HCT116 (cell line): ENCODE results near the gene NTN5. TPM values are rescaled to one million over a fixed set of nuclear protein-coding genes. Genes with fewer than 3 reads are reported as not detected.
A peak's percentile ranks its signal among the peaks of the same experiment; 100 is the strongest.

Experiments
- ATAC-seq: fragments of 200-7000 bp; cut with Tn5 transposase; 2 replicates; pipeline ENCODE4 v1.9.1; 2020; ENCODE audit warnings: mild to moderate bottlenecking, moderate library complexity
- BruUV-seq: library from RNA; stranded (reverse); fragments of 400-500 nt; replicated peaks from 2 replicates; lab custom pipeline; 2021; lab: Mats Ljungman, UMichigan
- CTCF ChIA-PET: fragments of 300-600 bp; sonication (Branson Sonifier 250); formaldehyde crosslinking; loops from one replicate; lab custom pipeline; 2021; ENCODE audit warnings: antibody characterized with exemption; lab: Charles Lee
- POLR2A ChIA-PET: fragments of 300-600, 350-600 bp; sonication (Branson Sonifier 250); formaldehyde crosslinking; loops from one replicate; lab custom pipeline; 2021; ENCODE audit warnings: antibody characterized with exemption; lab: Charles Lee
- RAD21 ChIA-PET, 2 experiments: fragments of 300-600 bp; sonication (Branson Sonifier 250); formaldehyde crosslinking; loops; one replicate each; lab custom pipeline; 2023; ENCODE audit warnings: low total read pairs in 2 of 2; ENCODE audit not compliant: uncharacterized antibody in 2 of 2, unreplicated experiment in 2 of 2, low non-redundant PET in 1 of 2; lab: Charles Lee
- DNase-seq: peaks from one replicate; pipeline ENCODE4 v3.0.0-alpha.2; 2010; ENCODE audit warnings: low read depth, low spot score
- H2AFZ ChIP-seq: fragments of 200-600 bp; shearing (Covaris generic), sonication (generic); 2 replicates; pipeline ENCODE4 v1.6.1; 2017; ENCODE audit warnings: low read depth, mixed run types, mixed read lengths, antibody characterized with exemption, low read length; ENCODE audit not compliant: poor library complexity, severe bottlenecking
- H3K27ac ChIP-seq: 2 replicates; pipeline ENCODE4 v1.5.1; 2012; ENCODE audit warnings: low read depth, low read length
- H3K27me3 ChIP-seq: fragments of 200-600 bp; sonication (generic); 2 replicates; pipeline ENCODE4 v1.6.1; 2016; ENCODE audit warnings: mixed run types, low read length, mixed read lengths; ENCODE audit not compliant: insufficient read depth
- H3K36me3 ChIP-seq, 2 experiments: fragments of 200-500 bp in 1 of 2; fragments of 200-600 bp in 1 of 2; sonication (Bioruptor generic) in 1 of 2; sonication (generic) in 1 of 2; 2 replicates each; pipeline versions ENCODE4 v1.5.1 to v1.6.1; 2014 to 2016; ENCODE audit warnings: low read length in 2 of 2, inconsistent platforms in 1 of 2, mixed read lengths in 1 of 2, mixed run types in 1 of 2; ENCODE audit not compliant: insufficient read depth in 2 of 2, control insufficient read depth in 1 of 2
- H3K4me1 ChIP-seq, 2 experiments: fragments of 200-600 bp in 1 of 2; sonication (generic) in 1 of 2; 2 replicates each; pipeline versions ENCODE4 v1.5.1 to v1.6.1; 2012 to 2017; ENCODE audit warnings: low read length in 2 of 2, inconsistent platforms in 1 of 2, mild to moderate bottlenecking in 1 of 2, mixed read lengths in 1 of 2, mixed run types in 1 of 2, moderate library complexity in 1 of 2; ENCODE audit not compliant: insufficient read depth in 2 of 2, control insufficient read depth in 1 of 2
- H3K4me2 ChIP-seq: fragments of 200-600 bp; sonication (generic); 2 replicates; pipeline ENCODE4 v1.6.1; 2017; ENCODE audit warnings: mixed run types, low read length, mixed read lengths
- H3K4me3 ChIP-seq, 2 experiments: fragments of 200-600 bp in 1 of 2; sonication (generic) in 1 of 2; replicated peaks in 1 of 2; 2 replicates each; pipeline ENCODE4 v1.5.1; 2011 to 2016; ENCODE audit warnings: low read length in 2 of 2, control low read depth in 1 of 2, low read depth in 1 of 2, mild to moderate bottlenecking in 1 of 2, mixed read lengths in 1 of 2, mixed run types in 1 of 2
- H3K79me2 ChIP-seq: fragments of 200-600 bp; sonication (generic); 2 replicates; pipeline ENCODE4 v1.6.1; 2017; ENCODE audit warnings: mild to moderate bottlenecking, mixed run types, low read length, moderate library complexity, mixed read lengths; ENCODE audit not compliant: insufficient read depth
- H3K9ac ChIP-seq: fragments of 200-600 bp; sonication (generic); 2 replicates; pipeline ENCODE4 v1.6.1; 2016; ENCODE audit warnings: low read length, mixed read lengths
- H3K9me2 ChIP-seq: fragments of 200-600 bp; sonication (generic), shearing (Covaris generic); 2 replicates; pipeline ENCODE4 v1.6.1; 2017; ENCODE audit warnings: mixed run types, mild to moderate bottlenecking, moderate library complexity; ENCODE audit not compliant: insufficient read depth
- H3K9me3 ChIP-seq, 2 experiments: fragments of 200-500 bp in 1 of 2; fragments of 200-600 bp in 1 of 2; sonication (Bioruptor generic) in 1 of 2; sonication (generic) in 1 of 2; 2 replicates each; pipeline ENCODE4 v1.6.1; 2014 to 2017; ENCODE audit warnings: low read length in 2 of 2, mixed read lengths in 2 of 2, inconsistent platforms in 1 of 2, low read depth in 1 of 2, mild to moderate bottlenecking in 1 of 2, mixed run types in 1 of 2, moderate library complexity in 1 of 2; ENCODE audit not compliant: control insufficient read depth in 1 of 2, insufficient read depth in 1 of 2
- H4K20me1 ChIP-seq: fragments of 200-600 bp; sonication (generic), shearing (Covaris generic); 2 replicates; pipeline ENCODE4 v1.6.1; 2017; ENCODE audit warnings: mixed run types, mild to moderate bottlenecking, moderate library complexity; ENCODE audit not compliant: insufficient read depth
- CBX3 ChIP-seq: IDR thresholded peaks from 2 replicates; pipeline ENCODE4 v1.6.1; 2012; ENCODE audit warnings: low read depth
- CEBPB ChIP-seq: IDR thresholded peaks from 2 replicates; pipeline ENCODE4 v1.6.1; 2012; ENCODE audit warnings: low read depth
- EGR1 ChIP-seq: IDR thresholded peaks from 2 replicates; pipeline ENCODE4 v1.6.1; 2012; ENCODE audit warnings: low read depth
- ELF1 ChIP-seq: IDR thresholded peaks from 2 replicates; pipeline ENCODE4 v1.6.1; 2012; ENCODE audit warnings: low read depth, borderline replicate concordance
- EZH2 ChIP-seq: fragments of 200-600 bp; sonication (generic); IDR thresholded peaks from 2 replicates; pipeline ENCODE4 v1.6.1; 2017; ENCODE audit warnings: antibody characterized with exemption, mixed run types
- EZH2phosphoT487 ChIP-seq: fragments of 200-600 bp; IDR thresholded peaks from 2 replicates; pipeline ENCODE4 v1.6.1; 2018; ENCODE audit warnings: antibody characterized with exemption, borderline replicate concordance
- FOSL1 ChIP-seq: IDR thresholded peaks from 2 replicates; pipeline ENCODE4 v1.6.1; 2012; ENCODE audit warnings: low read depth
- JUND ChIP-seq: IDR thresholded peaks from 2 replicates; pipeline ENCODE4 v1.6.1; 2012
- POLR2A ChIP-seq: IDR thresholded peaks from 2 replicates; pipeline ENCODE4 v1.7.0; 2011; ENCODE audit warnings: borderline replicate concordance; ENCODE audit not compliant: insufficient read depth, insufficient read length; ENCODE audit errors: extremely low read depth
- POLR2AphosphoS5 ChIP-seq: IDR thresholded peaks from 2 replicates; pipeline ENCODE4 v1.6.1; 2011; ENCODE audit warnings: mild to moderate bottlenecking, low read depth, low read length, moderate library complexity
- RAD21 ChIP-seq: IDR thresholded peaks from 2 replicates; pipeline ENCODE4 v1.6.1; 2012; ENCODE audit warnings: low read depth, mild to moderate bottlenecking
- SIN3A ChIP-seq: IDR thresholded peaks from 2 replicates; pipeline ENCODE4 v1.6.1; 2012; ENCODE audit warnings: low read depth
- SP1 ChIP-seq: IDR thresholded peaks from 2 replicates; pipeline ENCODE4 v1.6.1; 2012; ENCODE audit warnings: low read depth
- SRF ChIP-seq: IDR thresholded peaks from 2 replicates; pipeline ENCODE4 v1.6.1; 2012; ENCODE audit warnings: low read depth
- TCF7L2 ChIP-seq: IDR thresholded peaks from 2 replicates; pipeline ENCODE4 v1.7.0; 2011; ENCODE audit warnings: borderline replicate concordance, inconsistent platforms; ENCODE audit not compliant: insufficient read depth, insufficient read length; ENCODE audit errors: extremely low read depth
- YY1 ChIP-seq: IDR thresholded peaks from 2 replicates; pipeline ENCODE4 v1.6.1; 2011; ENCODE audit warnings: low read length, low read depth, moderate library complexity, mild to moderate bottlenecking; ENCODE audit not compliant: insufficient replicate concordance; ENCODE audit errors: extremely low read depth
- ZFX ChIP-seq: fragments of 450-650 bp; IDR thresholded peaks from 2 replicates; pipeline ENCODE4 v1.6.1; 2017
- ZNF274 ChIP-seq: fragments of 200-500 bp; sonication (Bioruptor generic); IDR thresholded peaks from 2 replicates; pipeline ENCODE4 v1.6.1; 2014; ENCODE audit warnings: mild to moderate bottlenecking, low read depth, low read length, inconsistent platforms
- intact Hi-C: fragments of 100-400 bp; cut with micrococcal nuclease; formaldehyde crosslinking; loops from 2 replicates; pipeline ENCODE4 v1.10.0; 2022
- total RNA-seq: library from RNA; stranded (reverse); gene quantifications from one replicate; pipeline ENCODE4 v1.2.1, GENCODE V29; 2021; ENCODE audit not compliant: unreplicated experiment
- TF ChIP-seq, protein P1 (sequence below): IDR thresholded peaks from 2 replicates; pipeline ENCODE4 v1.6.1; 2012; ENCODE audit warnings: low read depth
- TF ChIP-seq, protein P2 (sequence below): IDR thresholded peaks from 2 replicates; pipeline ENCODE4 v1.6.1; 2012
- TF ChIP-seq, protein P3 (sequence below), 3 experiments: fragments of 200-600 bp in 1 of 3; sonication (generic) in 1 of 3; IDR thresholded peaks in 2 of 3; conservative IDR thresholded peaks in 1 of 3; 2 replicates each; pipeline ENCODE4 v1.5.1; 2012 to 2017; ENCODE audit warnings: low read depth in 2 of 3, low read length in 2 of 3, antibody characterized with exemption in 1 of 3, borderline replicate concordance in 1 of 3, control low read depth in 1 of 3, mild to moderate bottlenecking in 1 of 3, mixed read lengths in 1 of 3, mixed run types in 1 of 3, moderate library complexity in 1 of 3; ENCODE audit not compliant: insufficient read depth in 1 of 3
- TF ChIP-seq, protein P4 (sequence below): IDR thresholded peaks from 2 replicates; pipeline ENCODE4 v1.6.1; 2012

The NTN5 gene
- total RNA-seq, 1 experiment from 2014 or later: 3.1 TPM

GRCh38 chr19:48629599-48630295, 43.1 kb downstream of the NTN5 start:
- H3K9me3 ChIP-seq: no peaks in the 10 kb centered on the region
- ChIA-PET RAD21 (interaction anchor here in 1 of 2 experiments (0.9 kb wide), 1 partner anchor 11 kb away, joined by 3 read pairs; the partner anchor contains the start of genes RPL18 and SPHK2), POLR2A (interaction anchor here (1.3 to 2.0 kb wide), 5 partner anchors 9 to 21 kb away, joined by 5 to 22 read pairs (median 7); partner anchors contain the start of genes CA11, RPL18 and SPHK2), CTCF (interaction anchor here (0.6 to 1.0 kb wide), 3 partner anchors 11 to 316 kb away, joined by 3 to 4 read pairs (median 3); partner anchors contain the start of genes RPL18 and SPHK2)
- peak; percentile 96 for DNase-seq
- ATAC-seq: peak; percentile 86
- H4K20me1 ChIP-seq: no peaks in the 10 kb centered on the region
- peak overlapping the region; percentile 57 for H3K27ac ChIP-seq
- no peaks in the 10 kb centered on the region for H3K27me3 ChIP-seq
- H3K36me3 ChIP-seq: peaks cover 2 to 13% of the 10 kb centered on the region in 2 experiments; a peak in 1 of 4 replicates
- peak overlapping the region; percentile 63 for H3K4me2 ChIP-seq
- peaks cover 19% of the 10 kb centered on the region for H3K79me2 ChIP-seq
- H3K9me2 ChIP-seq: no peaks in the 10 kb centered on the region
- peak overlapping the region; percentile 51; the same call in 1 of the 2 replicates for H3K9ac ChIP-seq
- intact Hi-C loops: no loop called here
- peak overlapping the region; percentile 15 to 32; a peak in 1 of 4 replicates for H3K4me3 ChIP-seq
- peaks cover 46 to 58% of the 10 kb centered on the region in 2 experiments for H3K4me1 ChIP-seq
- H2AFZ ChIP-seq: no peak overlapping the region
- no TSS peak for BruUV-seq
- 0 out of 2 replicates have a peak, but pooled peaks have one; percentile 2 for TF ChIP-seq ZFX
- TF ChIP-seq SP1: no peak
- TF ChIP-seq, protein P1, sequence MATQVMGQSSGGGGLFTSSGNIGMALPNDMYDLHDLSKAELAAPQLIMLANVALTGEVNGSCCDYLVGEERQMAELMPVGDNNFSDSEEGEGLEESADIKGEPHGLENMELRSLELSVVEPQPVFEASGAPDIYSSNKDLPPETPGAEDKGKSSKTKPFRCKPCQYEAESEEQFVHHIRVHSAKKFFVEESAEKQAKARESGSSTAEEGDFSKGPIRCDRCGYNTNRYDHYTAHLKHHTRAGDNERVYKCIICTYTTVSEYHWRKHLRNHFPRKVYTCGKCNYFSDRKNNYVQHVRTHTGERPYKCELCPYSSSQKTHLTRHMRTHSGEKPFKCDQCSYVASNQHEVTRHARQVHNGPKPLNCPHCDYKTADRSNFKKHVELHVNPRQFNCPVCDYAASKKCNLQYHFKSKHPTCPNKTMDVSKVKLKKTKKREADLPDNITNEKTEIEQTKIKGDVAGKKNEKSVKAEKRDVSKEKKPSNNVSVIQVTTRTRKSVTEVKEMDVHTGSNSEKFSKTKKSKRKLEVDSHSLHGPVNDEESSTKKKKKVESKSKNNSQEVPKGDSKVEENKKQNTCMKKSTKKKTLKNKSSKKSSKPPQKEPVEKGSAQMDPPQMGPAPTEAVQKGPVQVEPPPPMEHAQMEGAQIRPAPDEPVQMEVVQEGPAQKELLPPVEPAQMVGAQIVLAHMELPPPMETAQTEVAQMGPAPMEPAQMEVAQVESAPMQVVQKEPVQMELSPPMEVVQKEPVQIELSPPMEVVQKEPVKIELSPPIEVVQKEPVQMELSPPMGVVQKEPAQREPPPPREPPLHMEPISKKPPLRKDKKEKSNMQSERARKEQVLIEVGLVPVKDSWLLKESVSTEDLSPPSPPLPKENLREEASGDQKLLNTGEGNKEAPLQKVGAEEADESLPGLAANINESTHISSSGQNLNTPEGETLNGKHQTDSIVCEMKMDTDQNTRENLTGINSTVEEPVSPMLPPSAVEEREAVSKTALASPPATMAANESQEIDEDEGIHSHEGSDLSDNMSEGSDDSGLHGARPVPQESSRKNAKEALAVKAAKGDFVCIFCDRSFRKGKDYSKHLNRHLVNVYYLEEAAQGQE: no peak
- no peak for TF ChIP-seq EZH2phosphoT487
- TF ChIP-seq ZNF274: no peak
- peak; percentile 34 for TF ChIP-seq YY1
- no peak for TF ChIP-seq ELF1
- no peak for TF ChIP-seq JUND
- TF ChIP-seq RAD21: no peak
- TF ChIP-seq CEBPB: no peak
- TF ChIP-seq EGR1: no peak
- TF ChIP-seq SIN3A: no peak
- no peak for TF ChIP-seq POLR2A
- TF ChIP-seq, protein P2, sequence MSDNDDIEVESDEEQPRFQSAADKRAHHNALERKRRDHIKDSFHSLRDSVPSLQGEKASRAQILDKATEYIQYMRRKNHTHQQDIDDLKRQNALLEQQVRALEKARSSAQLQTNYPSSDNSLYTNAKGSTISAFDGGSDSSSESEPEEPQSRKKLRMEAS: no peak
- no peak for TF ChIP-seq FOSL1
- TF ChIP-seq CBX3: no peak
- peak; percentile 95 for TF ChIP-seq POLR2AphosphoS5
- TF ChIP-seq, protein P3, sequence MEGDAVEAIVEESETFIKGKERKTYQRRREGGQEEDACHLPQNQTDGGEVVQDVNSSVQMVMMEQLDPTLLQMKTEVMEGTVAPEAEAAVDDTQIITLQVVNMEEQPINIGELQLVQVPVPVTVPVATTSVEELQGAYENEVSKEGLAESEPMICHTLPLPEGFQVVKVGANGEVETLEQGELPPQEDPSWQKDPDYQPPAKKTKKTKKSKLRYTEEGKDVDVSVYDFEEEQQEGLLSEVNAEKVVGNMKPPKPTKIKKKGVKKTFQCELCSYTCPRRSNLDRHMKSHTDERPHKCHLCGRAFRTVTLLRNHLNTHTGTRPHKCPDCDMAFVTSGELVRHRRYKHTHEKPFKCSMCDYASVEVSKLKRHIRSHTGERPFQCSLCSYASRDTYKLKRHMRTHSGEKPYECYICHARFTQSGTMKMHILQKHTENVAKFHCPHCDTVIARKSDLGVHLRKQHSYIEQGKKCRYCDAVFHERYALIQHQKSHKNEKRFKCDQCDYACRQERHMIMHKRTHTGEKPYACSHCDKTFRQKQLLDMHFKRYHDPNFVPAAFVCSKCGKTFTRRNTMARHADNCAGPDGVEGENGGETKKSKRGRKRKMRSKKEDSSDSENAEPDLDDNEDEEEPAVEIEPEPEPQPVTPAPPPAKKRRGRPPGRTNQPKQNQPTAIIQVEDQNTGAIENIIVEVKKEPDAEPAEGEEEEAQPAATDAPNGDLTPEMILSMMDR (IDR thresholded peaks at IDR 0.05 in 2 of 3, conservative IDR thresholded peaks at IDR 0.05 in 1 of 3; ENCODE audit: borderline replicate concordance in 1 of 3, insufficient read depth in 1 of 3, low read depth in 2 of 3, low read length in 2 of 3): no peak
- peak; percentile 74 for TF ChIP-seq TCF7L2
- no peak for TF ChIP-seq EZH2
- TF ChIP-seq SRF: no peak
- TF ChIP-seq, protein P4, sequence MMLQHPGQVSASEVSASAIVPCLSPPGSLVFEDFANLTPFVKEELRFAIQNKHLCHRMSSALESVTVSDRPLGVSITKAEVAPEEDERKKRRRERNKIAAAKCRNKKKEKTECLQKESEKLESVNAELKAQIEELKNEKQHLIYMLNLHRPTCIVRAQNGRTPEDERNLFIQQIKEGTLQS: no peak
